Inferior parietal cortex (tissue), 1 donor: ENCODE data around the gene GRK5.
"Not testable (repeated sequence)": the region's sequence is repeated elsewhere in the genome, so short reads cannot be mapped to it uniquely, and the experiment has no call there.

Experiments used
- DNase-seq: peaks from one replicate; pipeline ENCODE4 v3.0.0-alpha.2; 2016; ENCODE audit errors: extremely low spot score

Gene GRK5

GRCh38 chr10:119455609-119456434, 248.5 kb downstream of the GRK5 start:
- no peak for DNase-seq

- DNase-seq, result no peak
Measured at GRCh38 chr10:119456435-119456810, 249.1 kb downstream of the GRK5 start.

DNA sequence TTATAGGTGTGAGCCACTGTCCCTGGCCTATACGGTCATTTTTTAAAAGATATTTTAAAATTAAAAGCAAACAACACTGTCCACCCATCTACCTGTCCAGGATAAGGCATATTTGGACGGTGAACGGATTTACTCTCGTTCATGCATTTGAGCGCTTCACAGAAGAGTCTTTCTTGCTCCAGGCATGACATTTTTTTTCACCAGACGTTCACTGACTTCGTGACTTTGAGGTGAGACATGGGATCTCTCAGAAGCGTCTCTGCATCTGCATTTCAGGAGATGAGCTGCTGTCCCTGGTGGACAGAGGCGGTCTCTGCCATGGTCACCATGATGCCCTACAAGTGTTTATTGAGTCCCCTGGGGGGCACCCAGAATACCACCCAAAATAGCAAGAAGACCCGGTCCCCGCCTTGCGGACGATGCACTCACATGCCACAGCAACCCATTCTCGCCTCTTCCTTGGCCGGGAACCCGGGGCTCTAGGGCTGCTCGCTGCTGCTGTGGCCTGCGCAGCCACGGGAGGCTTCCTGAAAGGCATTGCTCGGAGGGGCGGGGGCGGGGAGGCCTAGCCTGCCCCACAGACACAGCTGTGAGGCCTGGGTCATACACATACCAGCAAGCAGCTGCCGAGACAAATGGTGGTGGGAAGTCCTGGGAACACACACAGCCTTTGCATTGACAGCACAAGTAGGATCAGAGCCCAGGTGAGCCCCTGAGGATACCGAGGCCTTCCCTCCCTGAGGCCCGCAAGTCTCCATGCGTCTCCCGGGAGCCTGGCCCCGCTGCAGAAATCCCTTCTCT, 250.8 kb downstream of the GRK5 start:
- DNase-seq, result no peak

GRCh38 chr10:119459681-119460340, 252.4 kb downstream of the GRK5 start:
- DNase-seq, result no peak

- no peak for DNase-seq
Measured at GRCh38 chr10:119460369-119461195, 253.2 kb downstream of the GRK5 start.

- no peak for DNase-seq
Measured at GRCh38 chr10:119461380-119461779, 254.0 kb downstream of the GRK5 start.

DNA sequence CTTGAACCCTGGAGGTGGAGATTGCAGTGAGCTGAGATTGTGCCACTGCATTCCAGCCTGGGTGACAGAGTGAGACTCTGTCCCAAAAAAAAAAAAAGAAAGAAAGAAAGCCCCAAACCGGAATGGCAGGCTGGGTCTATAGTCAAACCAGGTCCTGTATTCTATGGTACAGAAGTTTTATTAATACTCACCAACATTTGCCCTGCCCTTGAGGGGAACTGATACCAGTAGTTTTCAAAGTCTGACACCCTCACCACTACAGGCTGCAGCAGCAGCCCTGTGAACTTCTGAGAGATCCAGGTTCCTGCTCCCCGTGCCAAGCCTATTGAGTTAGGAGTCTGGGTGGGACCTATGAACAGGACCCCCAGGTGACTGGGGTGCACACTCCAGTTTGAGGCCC, 254.6 kb downstream of the GRK5 start:
- no peak for DNase-seq

GRCh38 chr10:119462773-119463172, 255.4 kb downstream of the GRK5 start:
- no peak for DNase-seq

- not testable (repeated sequence) for DNase-seq
Measured at GRCh38 chr10:119463195-119463594, 255.8 kb downstream of the GRK5 start.

DNA sequence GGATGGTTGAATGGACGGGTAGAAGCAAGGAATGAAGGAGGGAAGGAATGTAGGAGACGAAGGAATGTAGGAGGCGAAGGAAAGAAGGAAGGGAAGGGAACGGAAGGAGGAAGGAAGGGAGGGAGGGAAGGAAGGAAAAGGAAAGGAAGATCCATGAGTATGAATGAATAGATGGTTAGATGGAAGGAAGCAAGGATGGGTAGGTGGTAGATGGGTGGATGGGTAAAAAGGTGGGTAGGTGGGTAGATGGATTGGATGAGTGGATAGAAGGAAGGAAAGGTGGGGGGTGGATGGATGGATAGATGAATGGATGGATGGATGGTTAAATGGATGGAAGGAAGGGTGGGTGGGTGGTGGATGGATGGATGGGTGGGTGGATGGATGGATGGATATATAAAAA, 257.7 kb downstream of the GRK5 start:
- DNase-seq, result no peak

- no peak for DNase-seq
Measured at GRCh38 chr10:119466076-119466475, 258.7 kb downstream of the GRK5 start.

GRCh38 chr10:119466655-119467054, 259.3 kb downstream of the GRK5 start:
- no peak for DNase-seq

GRCh38 chr10:119468542-119469324, 261.4 kb downstream of the GRK5 start:
- no peak for DNase-seq

GRCh38 chr10:119469325-119469707, 261.9 kb downstream of the GRK5 start:
- no peak for DNase-seq

GRCh38 chr10:119469846-119470245, 262.5 kb downstream of the GRK5 start:
- DNase-seq, result no peak

- DNase-seq, result no peak
Measured at GRCh38 chr10:119470920-119471702, 263.7 kb downstream of the GRK5 start.

DNA sequence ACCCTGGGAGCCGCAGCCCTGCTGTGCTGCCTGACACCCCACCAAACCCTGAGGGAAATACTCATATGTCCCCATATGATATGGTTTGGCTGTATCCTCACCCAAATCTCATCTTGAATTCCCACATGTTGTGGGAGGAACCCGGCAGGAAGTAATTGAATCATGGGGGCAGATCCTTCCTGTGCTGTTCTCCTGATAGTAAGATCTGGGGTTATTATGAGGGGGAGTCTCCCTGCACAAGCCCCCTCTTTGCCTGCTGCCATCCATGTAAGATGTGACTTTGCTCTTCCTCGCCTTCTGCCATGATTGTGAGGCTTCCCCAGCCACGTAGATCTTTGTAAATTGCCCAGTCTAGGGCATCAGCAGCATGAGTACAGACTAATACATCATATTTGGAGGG, 266.4 kb downstream of the GRK5 start:
- DNase-seq, result no peak

DNA sequence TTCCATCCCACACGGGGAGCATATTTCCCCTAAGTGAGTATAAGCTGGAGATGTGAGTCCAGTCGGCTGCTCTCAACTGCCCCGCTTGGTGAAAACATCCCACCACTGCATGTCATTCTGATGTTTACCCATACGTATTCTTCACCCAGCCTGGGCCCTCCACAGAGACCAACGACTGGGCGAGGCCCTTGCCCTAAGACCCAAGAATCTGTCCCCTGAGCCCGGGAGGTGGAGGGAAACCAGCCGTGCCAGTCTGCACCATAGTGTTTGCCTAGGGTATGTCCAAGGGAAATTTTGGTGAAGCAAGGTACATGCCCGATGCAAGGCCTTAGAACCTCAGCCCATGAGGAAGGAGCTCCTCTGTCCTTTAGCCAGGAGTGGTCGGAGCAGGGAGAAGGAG, 267.2 kb downstream of the GRK5 start:
- no peak for DNase-seq

DNA sequence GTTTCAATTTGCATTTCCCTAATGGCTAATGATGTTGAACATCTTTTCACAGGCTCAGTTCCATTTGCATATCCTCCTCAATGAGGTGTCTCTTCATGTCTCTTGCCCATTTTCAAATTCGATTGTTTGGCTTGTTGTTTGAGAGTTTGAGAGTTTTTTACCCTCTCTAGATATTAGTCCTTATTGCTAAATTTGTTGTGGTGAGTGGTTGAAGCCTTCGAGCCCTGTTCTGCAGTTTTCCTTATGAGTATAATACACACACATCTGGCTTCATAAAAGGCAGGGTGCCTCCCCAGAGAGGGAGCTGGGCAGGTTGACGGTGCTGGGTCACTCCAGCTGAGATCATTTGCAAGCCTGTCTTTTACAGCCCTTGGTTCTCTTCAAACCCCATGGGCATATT, 270.1 kb downstream of the GRK5 start:
- no peak for DNase-seq
